ENCODE measurements around the gene ETFA.

The ETFA gene

DNA sequence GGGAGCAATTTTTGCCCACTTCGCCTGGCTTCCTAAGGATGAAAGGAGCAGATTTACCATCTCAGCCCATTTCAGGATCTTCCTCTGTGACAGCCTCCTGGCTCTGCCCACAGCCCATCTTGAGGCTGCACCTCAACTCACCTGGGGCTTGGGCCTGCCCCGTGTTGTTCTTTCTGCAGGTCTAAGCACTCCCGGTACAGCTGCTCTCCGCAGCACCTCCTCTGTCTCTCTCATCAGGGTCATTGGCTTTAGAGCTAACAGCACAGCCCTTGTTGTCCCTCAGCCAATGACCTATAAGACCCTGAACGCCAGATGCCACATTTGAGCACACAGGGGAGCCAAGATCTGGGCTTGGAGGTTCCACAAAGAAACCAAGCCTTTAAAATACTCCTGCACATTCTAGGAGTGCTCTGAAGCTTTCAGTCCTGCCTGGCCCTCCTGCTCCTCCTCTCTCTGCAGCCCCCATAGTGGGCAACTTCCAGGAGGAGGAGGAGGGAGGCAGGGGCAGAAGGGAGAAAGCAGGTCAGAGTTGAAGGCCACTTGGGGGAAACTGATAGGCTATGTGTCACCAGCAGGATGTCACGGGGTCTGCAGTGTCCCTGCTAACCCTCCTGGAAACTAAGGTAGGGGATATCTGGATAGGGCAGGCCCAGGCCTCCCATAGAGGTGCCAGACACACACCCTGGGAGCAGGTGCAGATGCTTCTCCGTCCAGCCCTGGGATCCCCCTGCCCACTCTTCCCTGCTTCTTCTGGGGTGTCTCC lies 115.6 kb downstream of the ETFA start:
- DNase-seq (ENCODE audit: low read depth): no peak

DNA sequence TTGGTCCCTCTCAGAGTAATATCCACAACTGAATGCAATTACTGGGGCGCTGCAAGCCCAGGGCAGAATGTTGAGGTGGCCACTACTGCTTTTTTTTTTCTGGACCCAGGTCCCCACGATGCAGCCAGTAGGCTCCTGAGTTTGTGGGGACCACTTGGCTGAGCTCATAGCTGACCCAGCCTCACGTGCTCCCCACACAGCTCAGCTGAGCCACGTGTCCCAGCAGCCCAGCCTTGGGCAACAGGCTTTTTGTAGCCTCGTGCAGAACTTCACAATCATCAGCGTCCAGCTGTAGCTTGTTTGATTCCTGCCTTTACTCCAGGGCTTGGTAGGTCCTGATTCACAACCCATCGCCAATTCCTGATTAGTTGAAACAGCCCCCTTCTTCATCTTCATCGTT lies 117.3 kb downstream of the ETFA start:
- DNase-seq (ENCODE audit: low read depth): no peak

DNA sequence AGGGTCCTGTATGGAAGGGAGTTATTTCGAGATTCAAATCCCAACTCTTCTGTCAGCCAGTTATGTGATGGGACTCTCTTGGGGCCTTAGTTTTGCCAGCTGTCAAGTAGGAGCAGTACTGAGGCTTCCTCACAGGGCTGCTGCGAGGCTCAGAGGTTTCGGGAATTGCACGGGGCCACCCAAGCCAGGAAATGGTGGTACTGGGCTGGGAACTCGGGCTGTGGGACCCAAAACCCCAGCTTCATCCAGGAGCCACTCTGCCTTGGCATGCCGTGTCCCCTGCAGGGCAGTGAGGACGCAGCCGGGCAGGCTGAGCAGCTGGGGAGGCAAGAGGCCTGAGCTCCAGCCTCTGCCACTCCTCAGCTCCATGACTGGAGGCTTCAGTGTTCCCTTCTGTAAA lies 118.6 kb downstream of the ETFA start:
- DNase-seq (ENCODE audit: low read depth): no peak

GRCh38 chr15:76191539-76192244 lies 119.6 kb downstream of the ETFA start:
- DNase-seq (ENCODE audit: low read depth): no peak

- peak; percentile 64 for DNase-seq (ENCODE audit: low read depth)
These were observed 120.3 kb downstream of the ETFA start for GRCh38 chr15:76190751-76191538.

DNA sequence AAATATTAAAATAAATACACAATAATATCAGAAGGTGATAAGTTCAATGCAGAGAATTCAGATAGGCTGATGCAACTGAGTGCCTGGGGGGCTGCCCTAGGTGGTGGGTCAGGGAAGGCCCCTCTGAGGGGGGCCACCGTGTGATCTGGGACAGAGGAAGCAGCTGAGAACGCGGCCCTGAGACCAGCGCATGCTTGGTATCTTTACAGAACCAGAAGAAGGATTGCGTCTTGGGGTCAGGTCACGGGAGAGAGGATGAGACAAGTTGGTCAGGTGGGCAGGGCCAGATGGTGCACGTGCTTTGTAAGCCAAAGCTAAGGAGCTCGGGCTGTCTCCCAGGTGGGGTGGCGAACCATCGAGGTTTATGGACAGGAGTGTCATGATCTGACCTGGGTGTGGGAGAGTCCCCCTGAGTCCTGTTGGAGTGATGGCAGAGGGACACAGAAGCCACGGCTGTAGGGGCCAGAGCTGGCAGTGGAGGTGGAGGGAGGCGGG lies 121.2 kb downstream of the ETFA start:
- DNase-seq (ENCODE audit: low read depth): no peak

DNA sequence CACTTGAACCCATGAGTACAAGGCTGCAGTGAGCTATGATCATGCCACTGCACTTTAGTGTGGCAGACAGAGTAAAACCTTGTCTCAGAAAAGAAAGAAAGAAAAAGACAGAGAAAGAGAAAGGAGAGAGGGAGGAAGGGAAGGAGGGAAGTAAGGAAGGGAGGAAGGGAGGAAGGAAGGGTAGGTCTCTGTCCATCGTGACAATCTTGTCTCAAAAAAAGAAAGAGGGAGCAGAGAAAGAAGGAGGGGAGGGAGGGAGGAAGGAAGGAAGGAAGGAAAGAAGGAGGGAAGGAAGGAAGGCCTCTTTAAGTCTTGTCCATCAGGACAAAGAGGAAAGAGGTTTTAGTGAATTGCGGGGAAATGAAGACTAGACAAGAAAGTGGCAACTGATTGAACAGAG lies 122.2 kb downstream of the ETFA start:
- DNase-seq (ENCODE audit: low read depth): no peak

DNA sequence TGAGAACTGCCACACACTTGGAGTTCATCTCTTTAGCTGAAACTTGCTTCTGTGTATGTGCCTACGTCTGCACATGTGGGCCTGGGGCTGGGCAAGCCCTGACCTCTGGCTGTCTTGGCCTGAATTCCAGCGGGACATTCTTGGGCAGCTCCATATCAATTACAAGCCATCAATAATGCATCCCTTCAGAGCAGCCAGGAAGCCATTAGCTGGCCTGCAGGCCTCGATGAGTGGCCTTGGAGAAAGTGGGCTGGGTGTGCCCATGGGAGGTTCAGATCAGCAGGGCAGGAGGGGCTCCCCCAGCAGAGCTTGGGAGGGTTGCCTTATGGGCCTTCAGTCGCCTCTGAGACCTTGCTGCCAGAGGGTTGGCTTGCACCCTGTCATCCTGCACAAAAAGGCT lies 124.1 kb downstream of the ETFA start:
- DNase-seq (ENCODE audit: low read depth): no peak

- DNase-seq (ENCODE audit: low read depth): no peak
These were observed 125.6 kb downstream of the ETFA start for GRCh38 chr15:76185716-76186115.

GRCh38 chr15:76184650-76185035 lies 126.6 kb downstream of the ETFA start:
- DNase-seq (ENCODE audit: low read depth): no peak

- no peak for DNase-seq (ENCODE audit: low read depth)
These were observed 127.2 kb downstream of the ETFA start for GRCh38 chr15:76183930-76184649.

DNA sequence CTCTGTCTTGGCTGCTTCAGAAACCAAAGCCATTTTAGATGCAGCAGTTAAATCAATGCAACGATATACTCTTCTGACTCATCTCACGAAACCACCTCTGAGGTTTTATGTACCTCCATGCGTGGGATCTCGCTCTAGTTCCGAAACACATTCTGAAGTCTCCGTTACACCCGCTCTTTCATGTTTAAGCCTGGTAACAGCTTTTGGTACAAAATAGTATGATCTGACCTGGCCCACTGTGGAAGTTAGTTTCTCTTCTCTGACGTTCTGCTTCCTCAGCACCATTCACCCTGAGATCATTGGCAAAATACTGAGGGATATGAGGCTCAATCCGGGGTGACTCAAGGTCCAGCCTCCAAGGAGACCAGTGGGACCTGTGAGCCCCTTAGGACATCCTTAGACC lies 129.6 kb downstream of the ETFA start:
- no peak for DNase-seq (ENCODE audit: low read depth)

DNA sequence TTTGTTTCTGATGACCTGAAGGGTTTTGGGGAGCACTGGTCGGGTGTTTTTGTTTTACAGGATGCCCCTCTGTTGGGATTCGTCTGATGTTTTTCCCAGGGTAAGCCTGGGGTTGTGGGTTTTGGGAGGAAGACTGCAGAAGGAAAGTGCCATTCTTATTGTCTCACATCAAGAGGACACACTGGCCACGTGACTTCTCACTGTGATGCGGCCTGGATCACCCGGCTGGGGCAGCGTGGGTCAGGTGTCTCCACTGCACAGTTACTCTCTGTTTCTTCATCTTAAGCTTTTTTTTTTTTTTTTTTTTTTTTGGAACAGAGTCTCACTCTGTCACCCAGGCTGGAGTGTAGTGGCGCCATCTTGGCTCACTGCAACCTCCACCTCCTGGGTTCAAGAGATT lies 130.9 kb downstream of the ETFA start:
- DNase-seq (ENCODE audit: low read depth): no peak

GRCh38 chr15:76179023-76179422 lies 132.2 kb downstream of the ETFA start:
- no peak for DNase-seq (ENCODE audit: low read depth)

DNA sequence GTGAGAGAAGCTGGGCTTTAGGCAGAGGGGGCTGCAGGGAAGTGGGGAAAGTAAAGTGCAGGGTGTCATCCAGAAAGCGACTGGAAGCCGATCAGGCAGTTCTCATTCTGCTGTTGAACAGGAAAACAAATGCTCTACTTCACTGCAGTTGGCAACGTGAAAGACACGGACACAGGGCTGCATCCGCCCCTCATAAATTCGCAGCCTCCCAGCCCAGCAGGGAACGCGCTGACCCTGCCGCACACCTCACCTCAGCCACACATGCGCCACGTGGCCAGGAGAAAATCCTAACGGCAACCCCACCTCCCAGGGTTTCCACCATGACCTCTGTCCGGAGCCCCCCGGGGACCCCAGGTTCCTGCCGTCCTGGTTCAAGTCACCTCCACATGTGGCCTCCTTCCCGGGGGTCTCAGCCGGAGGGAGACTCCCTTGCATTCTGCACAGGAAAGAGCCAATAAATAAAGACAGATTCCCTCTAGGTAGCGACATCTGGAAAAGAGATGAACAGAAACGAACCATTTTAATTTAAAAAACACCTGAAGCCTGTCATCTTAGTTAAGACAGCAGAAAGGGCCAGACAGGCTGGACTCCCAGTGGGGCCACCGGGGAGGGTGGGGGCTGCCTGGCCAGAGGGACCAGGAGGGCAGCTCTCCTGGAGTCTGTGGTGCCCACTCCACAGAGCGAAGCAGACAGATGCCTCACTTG lies 132.8 kb downstream of the ETFA start:
- DNase-seq (ENCODE audit: low read depth): no peak

GRCh38 chr15:76177491-76178040 lies 133.7 kb downstream of the ETFA start:
- DNase-seq (ENCODE audit: low read depth): no peak

GRCh38 chr15:76176487-76177085 lies 134.7 kb downstream of the ETFA start:
- no peak for DNase-seq (ENCODE audit: low read depth)

DNA sequence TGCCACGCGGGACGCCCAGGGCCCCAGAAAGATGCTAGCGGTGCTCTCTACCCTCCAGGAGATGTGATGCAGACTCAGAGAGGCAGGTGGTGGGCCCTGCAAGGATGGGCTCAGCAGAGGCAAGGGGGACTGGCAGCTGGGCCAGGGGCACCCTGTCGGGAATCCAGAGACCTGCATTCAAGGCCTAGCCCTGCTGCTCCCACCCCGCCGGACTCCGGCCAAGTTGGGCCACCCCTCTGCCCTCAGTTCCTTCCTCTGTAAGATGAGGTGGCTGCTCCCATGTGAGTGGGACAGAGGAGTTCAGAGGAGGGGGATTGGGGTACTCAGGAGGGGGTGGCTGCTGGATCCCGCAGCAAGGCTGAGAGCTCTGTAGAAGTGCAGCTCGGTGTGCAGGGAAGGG lies 135.2 kb downstream of the ETFA start:
- DNase-seq (ENCODE audit: low read depth): no peak

GRCh38 chr15:76175442-76175841 lies 135.8 kb downstream of the ETFA start:
- DNase-seq (ENCODE audit: low read depth): no peak

- DNase-seq (ENCODE audit: low read depth): no peak
These were observed 136.6 kb downstream of the ETFA start for GRCh38 chr15:76174654-76175053.
